CD14-positive monocyte (primary cell): ENCODE data around the gene ADAM23. TPM values are rescaled to one million over a fixed set of nuclear protein-coding genes. Genes with fewer than 3 reads are reported as not detected.

Source experiments
- DNase-seq, 3 donors: peaks; one replicate each; pipeline ENCODE4 v3.0.0-alpha.2; 2011 to 2022
- H2AFZ ChIP-seq: 2 replicates; pipeline ENCODE4 v1.6.0; 2012; ENCODE audit warnings: mild to moderate bottlenecking, low read depth, low read length, inconsistent platforms; ENCODE audit not compliant: insufficient read depth, poor library complexity, severe bottlenecking
- H3K27ac ChIP-seq, 2 donors: 1 replicate in 1 of 2; 2 replicates in 1 of 2; pipeline ENCODE4 v1.5.1; 2012 to 2013; ENCODE audit warnings: low read length in 2 of 2, control low read depth in 1 of 2, inconsistent platforms in 1 of 2, low read depth in 1 of 2, mild to moderate bottlenecking in 1 of 2
- H3K27me3 ChIP-seq, 2 donors: one replicate each; pipeline versions ENCODE4 v1.6.0 to v1.6.1; 2011 to 2013; ENCODE audit warnings: low read length in 2 of 2; ENCODE audit not compliant: control insufficient read depth in 2 of 2, insufficient read depth in 2 of 2
- H3K36me3 ChIP-seq, 2 donors: replicated peaks in 1 of 2; 1 replicate in 1 of 2; 2 replicates in 1 of 2; pipeline versions ENCODE4 v1.5.1 to v1.6.1; 2012 to 2013; ENCODE audit warnings: low read length in 2 of 2, control low read depth in 1 of 2, inconsistent platforms in 1 of 2, mild to moderate bottlenecking in 1 of 2; ENCODE audit not compliant: insufficient read depth in 2 of 2, control insufficient read depth in 1 of 2
- H3K4me1 ChIP-seq, 2 donors: 1 replicate in 1 of 2; 2 replicates in 1 of 2; pipeline versions ENCODE4 v1.5.1 to v1.6.1; 2012 to 2013; ENCODE audit warnings: low read length in 2 of 2, control low read depth in 1 of 2, inconsistent platforms in 1 of 2, mild to moderate bottlenecking in 1 of 2, moderate library complexity in 1 of 2; ENCODE audit not compliant: insufficient read depth in 2 of 2, control insufficient read depth in 1 of 2
- H3K4me2 ChIP-seq: replicated peaks from 2 replicates; pipeline ENCODE3; 2012; ENCODE audit warnings: low read length, moderate library complexity, mild to moderate bottlenecking; ENCODE audit not compliant: poor library complexity, severe bottlenecking; ENCODE audit errors: extremely low read depth
- H3K4me3 ChIP-seq, 3 experiments: fragments of 200-600 bp in 1 of 3; sonication (generic) in 1 of 3; replicated peaks in 1 of 3; 1 replicate in 2 of 3; 2 replicates in 1 of 3; pipeline ENCODE4 v1.5.1; 2011 to 2013; ENCODE audit warnings: low read length in 3 of 3, mild to moderate bottlenecking in 3 of 3, control low read depth in 2 of 3, low read depth in 2 of 3, inconsistent platforms in 1 of 3, moderate library complexity in 1 of 3
- H3K79me2 ChIP-seq: 2 replicates; pipeline ENCODE4 v1.6.0; 2012; ENCODE audit warnings: mild to moderate bottlenecking, control low read depth, inconsistent platforms, low read length, moderate library complexity; ENCODE audit not compliant: insufficient read depth
- H3K9ac ChIP-seq: 2 replicates; pipeline ENCODE4 v1.6.0; 2017; ENCODE audit warnings: low read length, mild to moderate bottlenecking; ENCODE audit not compliant: insufficient read depth, poor library complexity, severe bottlenecking
- H3K9me3 ChIP-seq, 2 donors: replicated peaks in 1 of 2; 1 replicate in 1 of 2; 2 replicates in 1 of 2; pipeline versions ENCODE4 v1.5.1 to v1.6.1; 2012 to 2013; ENCODE audit warnings: low read length in 2 of 2, control low read depth in 1 of 2; ENCODE audit not compliant: control insufficient read depth in 1 of 2, insufficient read depth in 1 of 2
- H4K20me1 ChIP-seq: 2 replicates; pipeline ENCODE4 v1.6.0; 2012; ENCODE audit warnings: mild to moderate bottlenecking, low read length, control low read depth, moderate library complexity; ENCODE audit not compliant: insufficient read depth
- H3K27ac Mint-ChIP-seq, 7 donors: one replicate each; pipeline ENCODE4 v1.8.0; 2020; ENCODE audit warnings: mild to moderate bottlenecking in 7 of 7, mixed read lengths in 7 of 7, moderate library complexity in 6 of 7, inconsistent platforms in 2 of 7
- H3K27me3 Mint-ChIP-seq, 3 donors: one replicate each; pipeline ENCODE4 v1.8.0; 2021 to 2022; ENCODE audit warnings: low read depth in 3 of 3, mild to moderate bottlenecking in 3 of 3, mixed read lengths in 3 of 3, moderate library complexity in 3 of 3, inconsistent platforms in 1 of 3
- H3K36me3 Mint-ChIP-seq, 2 donors: one replicate each; pipeline ENCODE4 v1.8.0; 2020; ENCODE audit warnings: mixed read lengths in 2 of 2, inconsistent platforms in 1 of 2, mild to moderate bottlenecking in 1 of 2
- H3K4me1 Mint-ChIP-seq: one replicate; pipeline ENCODE4 v1.8.0; 2020; ENCODE audit warnings: mild to moderate bottlenecking, mixed read lengths
- H3K4me3 Mint-ChIP-seq, 2 donors: one replicate each; pipeline ENCODE4 v1.8.0; 2020; ENCODE audit warnings: mild to moderate bottlenecking in 2 of 2, mixed read lengths in 2 of 2, moderate library complexity in 1 of 2
- H3K9me3 Mint-ChIP-seq, 7 donors: one replicate each; pipeline ENCODE4 v1.8.0; 2020 to 2022; ENCODE audit warnings: mixed read lengths in 7 of 7, mild to moderate bottlenecking in 6 of 7, moderate library complexity in 6 of 7, inconsistent platforms in 2 of 7
- CTCF ChIP-seq: fragments of 200-600 bp; IDR thresholded peaks from one replicate; pipeline ENCODE4 v1.8.0; 2022; ENCODE audit warnings: antibody characterized with exemption, mild to moderate bottlenecking
- WGBS: methylation state at CpG from one replicate; pipeline ENCODE4 v1.1.5; 2013; ENCODE audit warnings: missing lambda C conversion rate; ENCODE audit not compliant: insufficient coverage; 5-methylcytosine and 5-hydroxymethylcytosine counted together
- intact Hi-C, 2 donors: fragments of 100-400 bp; cut with micrococcal nuclease; formaldehyde crosslinking; loops; one replicate each; pipeline versions ENCODE4 v1.15.0 to v1.15.1; 2023
- polyA plus RNA-seq, 3 donors: library from polyadenylated mRNA; depleted of rRNA in 1 of 3; unstranded in 2 of 3; stranded (reverse) in 1 of 3; fragments of 300-500 nt in 2 of 3; fragments of >200 nt in 1 of 3; fragmentation: Illumina TruSeq in 2 of 3; gene quantifications; 1 replicate in 2 of 3; 2 replicates in 1 of 3; pipeline ENCODE4 v1.2.3, GENCODE V29; 2012 to 2021

The ADAM23 gene
- polyA plus RNA-seq, 3 donors: not detected

- intact Hi-C loops: no loop called here
- no peak overlapping the region for H3K9ac ChIP-seq
- H3K4me2 ChIP-seq: no peak overlapping the region
- 60% methylated on average over 1 of the region's 3 CpGs for WGBS
- Mint-ChIP-seq H3K4me1 (no peaks in the 10 kb centered on the region), H3K4me3 (no peak overlapping the region), H3K27ac (no peak overlapping the region), H3K27me3 (peaks cover 0 to 2% (median 2%) of the 10 kb centered on the region in 3 donors), H3K9me3 (peaks cover 0 to 5% (median 2%) of the 10 kb centered on the region in 7 donors), H3K36me3 (no peaks in the 10 kb centered on the region)
- no peak for DNase-seq
- no peaks in the 10 kb centered on the region for H4K20me1 ChIP-seq
- H3K27me3 ChIP-seq: peaks cover 0 to 5% of the 10 kb centered on the region in 2 donors
- no peaks in the 10 kb centered on the region for H3K4me1 ChIP-seq
- H3K4me3 ChIP-seq: no peak overlapping the region
- no peaks in the 10 kb centered on the region for H3K9me3 ChIP-seq
- no peaks in the 10 kb centered on the region for H3K36me3 ChIP-seq
- H2AFZ ChIP-seq: no peak overlapping the region
- no peak overlapping the region for H3K27ac ChIP-seq
- no peak for TF ChIP-seq CTCF
- no peaks in the 10 kb centered on the region for H3K79me2 ChIP-seq
Measured at GRCh38 chr2:206631340-206631739, 188.0 kb downstream of the ADAM23 start.

GRCh38 chr2:206635015-206635414 is 191.7 kb downstream of the ADAM23 start:
- no peak overlapping the region for H2AFZ ChIP-seq

More at GRCh38 chr2:206635015-206635414, 191.7 kb downstream of the ADAM23 start:
- intact Hi-C loops: no loop called here
- Mint-ChIP-seq H3K27me3 (no peaks in the 10 kb centered on the region), H3K27ac (no peak overlapping the region), H3K4me3 (no peak overlapping the region), H3K4me1 (no peaks in the 10 kb centered on the region), H3K36me3 (no peaks in the 10 kb centered on the region), H3K9me3 (peaks cover 0 to 3% (median 0%) of the 10 kb centered on the region in 7 donors)
- peaks cover 0 to 9% of the 10 kb centered on the region in 2 donors for H3K27me3 ChIP-seq
- H3K9me3 ChIP-seq: no peaks in the 10 kb centered on the region
- no peaks in the 10 kb centered on the region for H3K4me1 ChIP-seq
- H3K4me3 ChIP-seq: no peak overlapping the region
- H4K20me1 ChIP-seq: no peaks in the 10 kb centered on the region
- no peak overlapping the region for H3K27ac ChIP-seq
- WGBS: no CpG with 5 or more reads among the region's 1 CpG
- DNase-seq: no peak
- no peak overlapping the region for H3K9ac ChIP-seq
- TF ChIP-seq CTCF: no peak
- no peaks in the 10 kb centered on the region for H3K79me2 ChIP-seq
- H3K36me3 ChIP-seq: no peaks in the 10 kb centered on the region
- no peak overlapping the region for H3K4me2 ChIP-seq
